Lung (tissue), 12 donors: ENCODE results near the gene TTLL7. TPM values are rescaled to one million over a fixed set of nuclear protein-coding genes. Genes with fewer than 3 reads are reported as not detected.
A peak's percentile ranks its signal among the peaks of the same experiment; 100 is the strongest.

Experiments
- ATAC-seq: fragments of 200-7000 bp; cut with Tn5 transposase; one replicate; pipeline ENCODE4 v1.9.1; 2020; ENCODE audit warnings: moderate number of reproducible peaks; ENCODE audit not compliant: insufficient read depth, low FRiP score
- DNase-seq, 3 donors: peaks; one replicate each; pipeline ENCODE4 v3.0.0-alpha.2; 2013 to 2017
- H3K27ac ChIP-seq, 2 donors: one replicate each; pipeline ENCODE4 v1.5.1; 2013; ENCODE audit warnings: mild to moderate bottlenecking in 2 of 2, moderate library complexity in 2 of 2, control low read depth in 1 of 2, inconsistent platforms in 1 of 2, low read depth in 1 of 2, low read length in 1 of 2
- H3K27me3 ChIP-seq, 3 donors: one replicate each; pipeline ENCODE4 v1.5.1; 2013; ENCODE audit warnings: low read length in 2 of 3; ENCODE audit not compliant: control insufficient read depth in 3 of 3, insufficient read depth in 3 of 3
- H3K36me3 ChIP-seq, 4 donors: one replicate each; pipeline ENCODE4 v1.5.1; 2013; ENCODE audit warnings: low read length in 4 of 4, mild to moderate bottlenecking in 1 of 4, moderate library complexity in 1 of 4; ENCODE audit not compliant: control insufficient read depth in 4 of 4, insufficient read depth in 4 of 4
- H3K4me1 ChIP-seq, 5 donors: one replicate each; pipeline ENCODE4 v1.5.1; 2013; ENCODE audit warnings: low read length in 5 of 5, mild to moderate bottlenecking in 2 of 5, moderate library complexity in 1 of 5; ENCODE audit not compliant: control insufficient read depth in 5 of 5, insufficient read depth in 5 of 5
- H3K4me3 ChIP-seq: one replicate; pipeline ENCODE4 v1.5.1; 2013; ENCODE audit warnings: mild to moderate bottlenecking, control low read depth, moderate library complexity
- H3K9ac ChIP-seq, 2 donors: one replicate each; pipeline ENCODE4 v1.5.1; 2013; ENCODE audit warnings: low read length in 2 of 2, control low read depth in 1 of 2; ENCODE audit not compliant: insufficient read depth in 1 of 2
- H3K9me3 ChIP-seq, 4 donors: one replicate each; pipeline ENCODE4 v1.5.1; 2013; ENCODE audit warnings: low read length in 3 of 4, mild to moderate bottlenecking in 1 of 4, moderate library complexity in 1 of 4; ENCODE audit not compliant: control insufficient read depth in 4 of 4, insufficient read depth in 3 of 4
- CTCF ChIP-seq: IDR thresholded peaks from 2 replicates; pipeline ENCODE4 v1.5.1; 2012; ENCODE audit warnings: mild to moderate bottlenecking; ENCODE audit errors: control extremely low read depth, extremely low read depth
- WGBS, 2 donors: extraction: QIAGEN DNeasy Blood & Tissue Kit; methylation state at CpG; one replicate each; pipeline ENCODE4 v1.1.7; 2013; 5-methylcytosine and 5-hydroxymethylcytosine counted together
- polyA plus RNA-seq, 2 donors: library from polyadenylated mRNA; stranded (reverse); fragments of 200-250 nt; gene quantifications; one replicate each; pipeline ENCODE4 v1.2.1, GENCODE V29; 2013
- total RNA-seq, 2 donors: library from RNA; depleted of rRNA in 1 of 2; stranded (reverse); fragments of >200 nt in 1 of 2; gene quantifications; one replicate each; pipeline ENCODE4 v1.2.1, GENCODE V29; 2014 to 2021
- donor health status: control.
- donor health status: control.
- donor health status: Bipolar disorder and iron deficiency.
- donor health status: healthy.
- donor health status: DM: yes; HTN: yes; CAD: no.

Gene TTLL7
- total and polyA plus RNA-seq, 4 donors = 1.4 to 13.8 (median 9.1) TPM

GRCh38 chr1:84000954-84001495, 2.1 kb upstream of the TTLL7 start:
- H3K27ac ChIP-seq = no peak overlapping the region
- no peaks in the 10 kb centered on the region for H3K9me3 ChIP-seq
- no peak overlapping the region for H3K9ac ChIP-seq
- ATAC-seq = no peak
- no peaks in the 10 kb centered on the region for H3K36me3 ChIP-seq
- TF ChIP-seq CTCF = no peak
- H3K4me3 ChIP-seq = no peak overlapping the region
- 90 to 91% methylated on average over 4 of the region's 4 CpGs for WGBS, 2 donors
- no peak for DNase-seq
- H3K4me1 ChIP-seq = peaks cover 0 to 6% (median 0%) of the 10 kb centered on the region in 5 donors
- peaks cover 0 to 22% (median 21%) of the 10 kb centered on the region in 3 donors for H3K27me3 ChIP-seq

- WGBS, 2 donors = 87 to 91% methylated on average over 8 of the region's 8 CpGs
- Histone ChIP-seq H3K9me3 (no peaks in the 10 kb centered on the region), H3K4me1 (peaks cover 0 to 6% (median 0%) of the 10 kb centered on the region in 5 donors), H3K27ac (no peak overlapping the region), H3K36me3 (no peaks in the 10 kb centered on the region), H3K27me3 (peaks cover 0 to 22% (median 22%) of the 10 kb centered on the region in 3 donors), H3K9ac (no peak overlapping the region), H3K4me3 (no peak overlapping the region)
- TF ChIP-seq CTCF = no peak
- ATAC-seq = no peak
- no peak for DNase-seq
Measured at GRCh38 chr1:84000196-84000885, 1.4 kb upstream of the TTLL7 start.

- Histone ChIP-seq H3K4me3 (peak overlapping the region; percentile 62), H3K9me3 (no peaks in the 10 kb centered on the region), H3K9ac (peak overlapping the region in 1 of 2 donors; percentile 70), H3K27me3 (peaks cover 0 to 25% (median 22%) of the 10 kb centered on the region in 3 donors), H3K36me3 (no peaks in the 10 kb centered on the region), H3K4me1 (peaks cover 0 to 6% (median 0%) of the 10 kb centered on the region in 5 donors), H3K27ac (peak overlapping the region in 1 of 2 donors; percentile 81)
- ATAC-seq (peak; percentile 92), DNase-seq (peak in 2 of 3 donors; percentile 69 to 79)
- WGBS, 2 donors = 0 to 2% methylated on average over 19 to 26 of the region's 26 CpGs
- TF ChIP-seq CTCF = no peak
Measured at GRCh38 chr1:83999316-83999819, 436 bp upstream of the TTLL7 start.
